ENCODE results near the gene PTGES. TPM values are rescaled to one million over a fixed set of nuclear protein-coding genes. Genes with fewer than 3 reads are reported as not detected.

Gene PTGES
- total and polyA plus RNA-seq, 2 experiments from 2014 or later, result 2.8 to 3.6 TPM

- no peaks in the 10 kb centered on the region for H3K36me3 Mint-ChIP-seq (ENCODE audit: low read depth)
- H3K79me2 ChIP-seq (replicated peaks; ENCODE audit: insufficient read depth), result no peaks in the 10 kb centered on the region
- no peaks in the 10 kb centered on the region for H3K36me3 ChIP-seq (ENCODE audit: insufficient read depth)
- no peaks in the 10 kb centered on the region for H3K4me1 ChIP-seq (ENCODE audit: insufficient read depth)
- DNase-seq (ENCODE audit: low spot score), result no peak
- H3K27ac Mint-ChIP-seq, result no peak overlapping the region
- no peaks in the 10 kb centered on the region for H3F3A ChIP-seq (replicated peaks; ENCODE audit: low read depth)
- no peaks in the 10 kb centered on the region for H4K20me1 ChIP-seq (replicated peaks; ENCODE audit: insufficient read depth)
- ATAC-seq, result no peak
- no peaks in the 10 kb centered on the region for H3K27me3 ChIP-seq (ENCODE audit: insufficient read depth)
- no peaks in the 10 kb centered on the region for H3K9me3 Mint-ChIP-seq
- H2AFZ ChIP-seq, result no peak overlapping the region
- H3K4me3 Mint-ChIP-seq, result no peak overlapping the region
- peaks cover 4% of the 10 kb centered on the region for H3K27me3 Mint-ChIP-seq (ENCODE audit: insufficient read depth, low read depth, poor library complexity)
- no peaks in the 10 kb centered on the region for H3K4me1 Mint-ChIP-seq
- no peak for TF ChIP-seq REST (IDR thresholded peaks at IDR 0.05; ENCODE audit: unreplicated experiment)
- no peak for TF ChIP-seq POLR2AphosphoS5 (IDR thresholded peaks at IDR 0.05; ENCODE audit: low read depth)
- no peak for TF ChIP-seq ZNF114 (CRISPR knock-in tag; IDR thresholded peaks at IDR 0.05)
- no peak for TF ChIP-seq ZNF331 (CRISPR knock-in tag; IDR thresholded peaks at IDR 0.05; ENCODE audit: low read depth)
- TF ChIP-seq STAT1 (IDR thresholded peaks at IDR 0.05; ENCODE audit: unreplicated experiment), result no peak
- TF ChIP-seq CTCF (conservative IDR thresholded peaks at IDR 0.05; ENCODE audit: low read depth in 2 of 2), result no peak
- TF ChIP-seq ETS1 (IDR thresholded peaks at IDR 0.05), result no peak
- TF ChIP-seq CREB1 (CRISPR knock-in tag; IDR thresholded peaks at IDR 0.05; ENCODE audit: low read depth), result no peak
- TF ChIP-seq EZH2phosphoT487 (IDR thresholded peaks at IDR 0.05; ENCODE audit: unreplicated experiment), result no peak
- TF ChIP-seq NANOG (IDR thresholded peaks at IDR 0.05; ENCODE audit: borderline replicate concordance), result no peak
- no peak overlapping the region for H3K27ac ChIP-seq (ENCODE audit: low read depth)
- H3K4me2 ChIP-seq, result no peak overlapping the region
- H3K4me3 ChIP-seq, result no peak overlapping the region
- no peaks in the 10 kb centered on the region for H3K9me2 ChIP-seq (ENCODE audit: insufficient read depth)
Observed at GRCh38 chr9:129769669-129770068, 16.8 kb upstream of the PTGES start.

- Mint-ChIP-seq H3K27ac (no peak overlapping the region), H3K36me3 (ENCODE audit: low read depth) (no peaks in the 10 kb centered on the region), H3K9me3 (no peaks in the 10 kb centered on the region), H3K27me3 (ENCODE audit: insufficient read depth, low read depth, poor library complexity) (peaks cover 4% of the 10 kb centered on the region), H3K4me1 (no peaks in the 10 kb centered on the region), H3K4me3 (no peak overlapping the region)
- H3K36me3 ChIP-seq (ENCODE audit: insufficient read depth), result no peaks in the 10 kb centered on the region
- DNase-seq (ENCODE audit: low spot score) (no peak), ATAC-seq (no peak)
- H3K27ac ChIP-seq (ENCODE audit: low read depth), result no peak overlapping the region
- H3K27me3 ChIP-seq (ENCODE audit: insufficient read depth), result no peaks in the 10 kb centered on the region
- H3F3A ChIP-seq (replicated peaks; ENCODE audit: low read depth), result no peaks in the 10 kb centered on the region
- no peaks in the 10 kb centered on the region for H3K79me2 ChIP-seq (replicated peaks; ENCODE audit: insufficient read depth)
- H3K4me3 ChIP-seq, result no peak overlapping the region
- no peak overlapping the region for H3K4me2 ChIP-seq
- no peaks in the 10 kb centered on the region for H3K9me2 ChIP-seq (ENCODE audit: insufficient read depth)
- no peaks in the 10 kb centered on the region for H4K20me1 ChIP-seq (replicated peaks; ENCODE audit: insufficient read depth)
- no peaks in the 10 kb centered on the region for H3K4me1 ChIP-seq (ENCODE audit: insufficient read depth)
- no peak overlapping the region for H2AFZ ChIP-seq
- TF ChIP-seq ZNF114 (CRISPR knock-in tag; IDR thresholded peaks at IDR 0.05) (no peak), ZNF462 (CRISPR knock-in tag; IDR thresholded peaks at IDR 0.05) (no peak)
Observed at GRCh38 chr9:129768486-129768885, 15.6 kb upstream of the PTGES start.

Data from GM23338 (cell line).